Activated CD8-positive, alpha-beta memory T cell treated with anti-CD3 and anti-CD28 coated beads for 24 hours (primary cell): ENCODE data around the gene YWHAE.
"Not testable (repeated sequence)": the region's sequence is repeated elsewhere in the genome, so short reads cannot be mapped to it uniquely, and the experiment has no call there.

ENCODE experiments used
- DNase-seq: peaks from one replicate; pipeline ENCODE4 v3.0.0-alpha.2; 2020

The YWHAE gene

DNA sequence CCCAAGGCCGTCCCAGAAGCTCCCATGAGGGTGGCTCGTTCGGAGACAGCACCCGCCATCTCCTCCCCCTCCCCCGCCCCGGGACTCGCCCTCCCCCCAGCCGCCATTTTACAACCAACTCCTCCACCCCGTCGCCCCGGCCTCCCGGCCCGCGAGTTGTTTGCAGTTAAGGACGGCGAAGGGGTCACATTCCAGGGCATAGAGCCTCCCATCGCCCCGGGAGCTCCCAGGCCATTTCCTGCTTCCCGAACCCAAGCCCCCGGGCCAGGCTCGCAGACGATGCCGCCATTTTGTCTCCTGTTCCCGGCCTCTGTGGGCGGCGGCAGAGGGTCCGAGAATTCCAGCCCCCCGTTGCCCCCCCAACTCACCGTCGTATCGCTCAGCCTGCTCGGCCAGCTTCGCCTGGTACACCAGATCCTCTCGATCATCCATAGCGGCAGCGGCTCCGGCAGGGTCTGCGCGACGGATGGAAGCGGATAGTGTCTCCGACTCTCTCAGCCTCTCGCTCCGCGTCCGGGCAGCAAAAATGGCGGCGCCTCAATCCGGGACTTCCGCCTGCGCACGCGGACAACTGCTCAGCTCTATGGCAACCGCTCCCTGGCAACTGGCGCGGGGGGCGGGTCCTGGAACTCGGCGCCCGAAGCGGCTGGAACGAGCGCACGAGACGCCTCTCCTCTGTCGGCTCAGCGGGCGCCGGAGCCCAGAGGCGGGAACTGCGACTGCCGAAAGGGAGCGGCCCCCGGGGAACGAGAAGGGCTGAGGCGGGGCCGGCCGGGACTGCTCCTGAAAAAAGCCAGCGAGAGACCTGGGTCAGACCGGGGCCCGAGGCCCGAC, at the start of gene YWHAE:
Gene YWHAE (minus strand): TSS at position 544 of the 834 bp plus-strand sequence. CDS start 112 bp downstream, at position 432.
- peak; percentile 98 for DNase-seq

DNA sequence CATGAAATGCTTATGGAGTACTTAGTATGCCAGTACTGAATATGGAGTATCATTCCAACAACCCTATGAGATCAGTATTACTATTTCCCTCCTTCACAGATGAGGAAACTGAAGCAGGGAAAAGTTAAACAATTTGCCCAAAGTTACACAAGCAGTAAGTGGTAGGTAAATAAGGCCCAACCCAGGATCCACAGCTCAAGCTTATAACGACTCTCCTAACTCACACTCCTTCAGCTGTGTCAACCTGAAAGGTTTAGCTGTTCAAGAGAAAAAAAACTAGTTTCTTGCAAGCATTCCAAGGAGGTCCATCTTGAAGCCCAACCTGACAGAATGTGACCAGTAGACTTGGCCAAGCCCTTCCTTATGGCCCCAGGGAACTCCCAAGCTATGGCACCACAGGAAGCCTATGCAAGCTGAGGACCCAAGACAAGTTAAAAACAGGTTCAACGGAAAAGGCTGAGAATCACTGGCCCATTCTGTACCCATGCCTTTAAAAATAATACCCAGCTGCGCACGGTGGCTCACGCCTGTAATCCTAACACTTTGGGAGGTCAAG, 49.5 kb upstream of the YWHAE start:
- DNase-seq, result no peak

DNA sequence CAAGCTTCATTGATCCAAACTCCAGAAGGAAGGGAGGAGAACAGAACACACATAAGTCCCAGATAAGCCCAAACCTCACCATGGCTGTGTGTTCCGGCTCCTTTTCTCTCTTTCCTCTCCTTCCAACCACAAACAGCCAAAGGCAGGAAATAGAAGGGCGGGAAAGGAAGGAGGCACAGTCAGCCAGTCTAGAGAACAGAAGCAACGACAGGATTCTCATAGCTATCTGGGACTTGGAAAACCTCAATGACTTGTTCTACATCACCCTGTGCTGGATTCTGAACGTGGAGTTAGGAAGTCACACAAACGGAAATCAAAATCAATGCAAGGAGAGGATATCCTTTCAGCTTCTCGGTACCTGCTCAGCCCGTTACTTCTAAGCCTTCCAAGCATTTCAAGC, 47.0 kb upstream of the YWHAE start:
- no peak for DNase-seq

DNA sequence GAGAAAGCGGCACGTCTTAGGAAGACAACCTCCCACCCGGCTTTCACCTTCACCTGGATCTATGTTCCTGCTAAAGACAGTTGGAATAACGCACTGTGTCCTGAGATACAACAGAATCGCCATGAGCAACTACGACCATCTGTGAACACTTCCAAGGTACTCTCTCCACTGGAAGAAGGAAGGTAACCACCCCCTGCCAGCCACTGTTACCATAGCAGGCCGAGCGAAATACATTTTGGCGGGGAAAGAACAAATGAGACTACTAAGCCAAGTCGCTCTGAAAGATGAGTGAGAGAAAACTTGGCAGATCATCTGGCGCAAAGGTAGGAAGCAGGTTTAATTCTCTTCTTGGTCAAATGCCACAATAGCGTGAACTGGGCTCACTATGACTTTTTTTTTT, 46.2 kb upstream of the YWHAE start:
- DNase-seq, result no peak

DNA sequence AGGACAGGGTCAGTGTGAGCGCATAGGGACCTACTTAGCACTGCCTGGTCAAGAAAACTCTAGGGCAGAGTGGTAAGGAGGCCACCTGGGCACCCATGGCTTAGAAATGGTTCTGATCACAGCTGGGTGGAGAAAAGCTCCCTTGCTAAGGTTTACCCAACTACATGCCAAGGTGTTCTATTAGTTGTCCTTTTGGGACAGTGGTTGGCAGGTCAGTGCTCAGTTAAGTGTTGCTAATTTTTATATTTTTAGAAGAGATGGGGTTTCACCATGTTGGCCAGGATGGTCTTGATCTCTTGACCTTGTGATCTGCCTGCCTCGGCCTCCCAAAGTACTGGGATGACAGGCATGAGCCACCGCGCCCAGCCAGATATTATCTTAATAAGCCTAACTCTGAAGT, 45.7 kb upstream of the YWHAE start:
- not testable (repeated sequence) for DNase-seq

DNA sequence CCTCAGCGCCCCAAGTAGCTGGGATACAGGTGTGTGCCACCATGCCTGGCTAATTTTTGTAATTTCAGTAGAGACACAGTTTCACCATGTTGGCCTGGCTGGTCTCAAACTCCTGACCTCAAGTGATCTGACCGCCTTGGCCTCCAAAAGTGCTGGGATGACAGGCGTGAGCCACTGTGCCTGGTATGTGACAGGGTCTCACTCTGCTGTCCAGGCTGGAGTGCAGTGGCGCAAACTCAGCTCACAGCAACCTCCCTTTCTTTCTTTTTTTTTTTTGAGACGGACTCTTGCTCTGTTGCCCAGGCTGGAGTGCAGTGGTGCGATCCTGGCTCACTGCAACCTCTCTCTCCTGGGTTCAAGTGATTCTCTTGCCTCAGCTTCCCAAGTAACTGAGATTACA, 42.7 kb upstream of the YWHAE start:
- not testable (repeated sequence) for DNase-seq

DNA sequence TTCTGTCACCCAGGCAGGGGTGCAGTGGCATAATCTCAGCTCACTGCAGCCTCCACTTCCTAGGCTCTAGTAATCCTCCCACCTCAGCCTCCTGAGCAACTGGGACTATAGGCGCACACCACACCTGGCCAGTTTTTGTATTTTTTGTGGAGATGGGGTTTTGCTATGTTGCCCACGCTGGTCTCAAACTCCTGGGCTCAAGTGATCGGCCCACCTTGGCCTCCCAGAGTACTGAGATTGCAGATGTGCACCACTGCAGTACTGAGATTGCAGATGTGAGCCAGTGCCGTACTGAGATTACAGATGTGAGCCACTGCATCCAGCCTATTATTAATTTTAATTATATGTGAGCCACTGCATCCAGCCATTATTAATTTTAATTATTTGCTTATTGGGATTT, 42.2 kb upstream of the YWHAE start:
- DNase-seq, result no peak

DNA sequence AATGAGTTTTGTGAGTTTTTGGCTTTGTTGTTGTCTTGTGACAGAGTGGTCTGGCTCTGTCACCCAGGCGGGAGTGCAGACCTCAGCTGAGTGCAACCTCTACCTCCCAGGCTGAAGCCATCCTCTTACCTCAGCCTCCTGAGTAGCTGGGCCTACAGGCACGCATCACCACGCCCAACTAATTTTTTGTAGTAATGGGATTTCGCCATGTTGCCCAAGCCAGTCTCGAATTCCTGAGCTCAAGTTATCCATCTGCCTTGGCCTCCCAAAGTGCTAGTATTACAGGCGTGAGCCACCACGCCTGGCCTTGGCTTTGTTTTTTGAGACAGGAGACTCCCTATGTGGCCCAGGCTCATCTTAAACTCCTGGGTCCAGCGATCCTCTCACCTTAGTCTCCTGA, 40.9 kb upstream of the YWHAE start:
- no peak for DNase-seq

DNA sequence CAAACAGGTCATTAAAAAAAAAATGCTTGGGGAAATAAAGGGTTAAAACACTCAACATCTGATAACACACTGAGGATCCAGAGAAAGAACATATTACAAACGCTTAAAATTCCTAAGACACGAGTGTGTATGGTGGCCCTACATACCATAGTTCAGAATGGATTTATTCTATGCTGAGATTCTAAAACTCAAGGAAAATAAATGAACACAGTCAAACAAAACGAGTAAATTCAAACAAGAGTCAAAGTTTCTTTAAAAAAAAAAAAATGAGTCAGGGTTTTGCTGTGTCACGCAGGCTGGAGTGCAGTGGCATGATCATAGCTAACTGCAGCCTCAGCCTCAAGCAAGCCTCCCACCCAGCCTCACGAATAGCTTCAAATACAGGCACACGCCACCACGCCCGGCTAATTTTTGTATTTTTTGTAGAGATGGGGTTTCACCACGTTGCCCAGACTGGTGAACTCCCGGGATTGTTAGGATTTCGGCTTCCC, 38.6 kb upstream of the YWHAE start:
- DNase-seq, result no peak

DNA sequence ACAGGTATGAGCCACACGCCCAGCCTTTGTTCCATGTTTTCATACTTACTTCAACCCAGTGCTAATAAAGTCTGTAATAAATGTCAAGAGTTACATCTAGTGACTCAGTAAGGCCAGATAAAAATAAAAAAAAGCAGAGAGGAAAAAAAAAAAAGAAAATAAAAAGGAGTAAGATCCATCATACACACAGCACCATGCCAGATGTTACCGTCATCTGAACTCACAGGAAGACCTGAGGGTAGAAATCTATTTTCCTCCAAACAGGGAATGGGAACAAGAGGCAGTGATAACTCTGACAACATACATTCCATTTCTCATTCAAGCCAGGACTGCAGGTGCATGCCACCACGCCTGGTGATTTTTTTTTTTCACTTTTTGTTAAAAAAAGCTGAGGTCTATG, 35.3 kb upstream of the YWHAE start:
- no peak for DNase-seq

DNA sequence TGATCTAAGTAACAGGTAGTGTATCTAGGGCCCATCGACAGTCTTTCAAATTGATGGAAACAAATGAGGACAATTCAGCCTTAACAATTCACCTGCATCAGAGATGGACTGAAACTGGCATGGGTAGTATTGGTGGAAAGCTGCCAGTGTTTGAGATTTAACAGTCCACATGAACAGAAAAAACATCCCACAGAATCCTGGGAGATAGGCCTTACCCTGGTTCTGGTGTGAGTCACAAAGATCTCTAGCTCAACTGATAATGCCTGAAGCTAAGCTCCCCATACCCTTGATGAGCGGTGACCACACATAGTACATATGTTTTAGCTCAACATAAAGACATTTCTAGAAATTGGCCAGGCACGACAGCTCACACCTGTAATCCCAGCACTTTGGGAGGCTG, 34.1 kb upstream of the YWHAE start:
- DNase-seq, result no peak

DNA sequence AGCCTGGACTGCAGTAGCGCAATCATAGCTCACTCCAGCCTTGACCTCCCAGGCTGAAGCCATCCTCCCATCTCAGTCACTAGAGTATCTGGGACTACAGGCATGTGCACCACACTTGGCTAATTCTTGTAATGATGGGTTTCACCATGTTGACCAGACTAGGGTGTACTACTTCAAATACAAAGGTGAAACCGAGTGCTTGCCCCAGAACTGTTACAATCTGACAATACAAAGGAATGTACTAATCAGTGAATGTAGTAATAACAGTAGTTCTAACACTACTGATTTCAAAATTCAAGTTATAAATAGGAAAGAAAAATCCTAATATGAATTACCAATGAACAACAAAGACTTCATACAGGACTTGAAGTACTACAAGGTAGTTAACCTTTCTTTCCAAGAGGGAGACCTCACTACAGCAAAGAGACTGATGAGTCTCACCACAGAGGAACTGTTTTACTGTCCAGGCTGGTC, 31.6 kb upstream of the YWHAE start:
- no peak for DNase-seq

DNA sequence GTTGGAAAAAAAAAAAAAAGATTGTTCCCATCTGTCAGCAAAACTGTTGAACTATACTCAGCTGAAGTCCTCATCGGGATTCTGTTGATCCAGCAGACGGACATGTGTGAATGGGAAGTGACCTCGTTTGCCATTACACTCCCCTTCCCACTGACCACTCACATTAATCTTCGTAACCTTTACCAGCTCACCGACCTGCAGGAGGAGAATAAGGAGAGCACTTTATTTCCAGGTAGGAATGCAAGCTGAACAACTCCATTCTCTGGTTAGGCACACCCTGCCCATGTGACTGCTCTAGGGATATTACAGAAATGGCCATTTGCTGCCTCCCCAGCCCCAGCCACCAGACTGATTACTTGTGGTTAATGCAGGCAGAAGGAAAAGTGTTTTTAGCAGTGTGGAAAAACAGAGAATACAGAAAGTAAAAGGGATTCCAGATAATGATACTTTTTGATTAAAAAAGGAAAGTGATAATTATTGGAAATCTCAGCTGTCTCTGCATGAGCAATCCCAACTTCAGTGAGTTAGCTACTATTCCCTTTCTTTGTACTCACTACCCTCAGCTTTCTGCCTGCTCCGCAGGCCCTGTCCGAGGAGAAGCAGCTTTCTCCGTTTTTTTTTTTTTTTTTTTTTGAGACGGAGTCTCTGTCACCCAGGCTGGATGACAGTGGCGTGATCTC, 23.6 kb upstream of the YWHAE start:
- no peak for DNase-seq

DNA sequence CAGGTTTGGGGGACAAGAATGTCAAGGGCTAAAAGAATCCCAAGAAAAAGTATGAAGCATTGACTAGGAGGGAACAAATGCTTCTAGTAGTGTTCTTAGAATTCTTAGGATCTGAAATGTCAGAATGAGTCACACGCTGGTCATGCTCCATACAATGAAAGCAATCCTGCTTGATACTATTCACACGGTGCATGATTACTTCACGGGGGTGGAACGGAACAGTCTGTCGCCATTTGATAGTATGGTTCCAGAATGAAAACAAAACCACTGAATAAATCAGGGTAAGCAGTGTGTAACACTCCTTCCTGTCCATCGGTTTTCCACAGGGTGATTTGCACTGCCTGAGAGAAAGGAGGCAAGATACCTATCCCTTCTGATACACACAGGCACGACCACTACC, 22.9 kb upstream of the YWHAE start:
- no peak for DNase-seq

DNA sequence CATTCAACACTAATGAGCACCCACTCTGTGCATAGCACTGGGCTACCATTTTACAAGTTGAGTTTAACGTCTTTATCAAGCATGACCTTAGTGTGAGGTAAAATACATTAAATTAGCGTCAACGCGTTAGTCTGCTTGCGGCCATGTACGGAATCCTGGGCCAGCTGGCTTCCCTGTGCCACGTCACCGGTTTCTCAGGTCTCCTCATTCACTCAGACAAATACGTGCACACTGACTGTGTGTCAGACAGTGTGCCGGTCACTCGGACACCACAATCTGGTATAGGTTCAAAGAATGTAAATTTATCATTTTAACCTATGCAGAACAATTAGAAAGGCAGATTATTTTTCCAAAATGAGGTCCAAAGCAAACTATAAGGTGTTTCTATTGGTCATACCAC, 21.4 kb upstream of the YWHAE start:
- DNase-seq, result no peak

DNA sequence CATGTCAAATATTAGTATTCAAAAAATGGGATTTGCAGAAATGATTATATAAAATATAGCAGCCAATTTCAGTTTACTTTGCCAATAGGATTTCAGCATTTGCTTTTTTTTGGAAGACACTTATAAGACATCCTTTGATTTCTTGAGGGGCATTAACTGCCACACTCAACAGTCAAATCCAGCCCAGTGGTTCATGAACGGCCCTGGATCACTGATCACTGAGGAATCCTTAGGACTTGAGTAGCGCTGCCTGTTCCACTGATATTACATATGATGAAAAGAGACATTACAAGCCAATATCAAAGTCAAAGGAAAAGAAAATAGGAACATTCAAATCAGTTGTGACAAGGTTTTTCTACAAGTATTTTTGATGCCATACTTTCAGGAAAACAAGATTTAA, 21.0 kb upstream of the YWHAE start:
- DNase-seq, result no peak

DNA sequence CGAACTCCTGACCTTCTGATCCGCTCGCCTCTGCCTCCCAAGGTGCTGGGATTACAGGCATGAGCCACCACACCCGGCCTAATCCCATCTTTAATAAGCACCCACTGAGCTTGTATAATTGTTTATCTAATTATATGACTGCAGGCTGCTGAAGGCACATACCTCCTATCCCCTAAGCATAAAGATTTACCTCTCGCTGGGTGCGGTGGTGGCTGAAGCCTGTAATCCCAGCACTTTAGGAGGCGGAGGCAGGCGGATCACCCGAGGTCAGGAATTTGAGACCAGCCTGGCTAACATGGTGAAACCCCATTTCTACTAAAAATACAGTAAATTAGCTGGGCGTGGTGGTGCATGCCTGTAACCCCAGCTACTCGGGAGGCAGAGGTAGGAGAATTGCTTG, 20.1 kb upstream of the YWHAE start:
- DNase-seq, result no peak

DNA sequence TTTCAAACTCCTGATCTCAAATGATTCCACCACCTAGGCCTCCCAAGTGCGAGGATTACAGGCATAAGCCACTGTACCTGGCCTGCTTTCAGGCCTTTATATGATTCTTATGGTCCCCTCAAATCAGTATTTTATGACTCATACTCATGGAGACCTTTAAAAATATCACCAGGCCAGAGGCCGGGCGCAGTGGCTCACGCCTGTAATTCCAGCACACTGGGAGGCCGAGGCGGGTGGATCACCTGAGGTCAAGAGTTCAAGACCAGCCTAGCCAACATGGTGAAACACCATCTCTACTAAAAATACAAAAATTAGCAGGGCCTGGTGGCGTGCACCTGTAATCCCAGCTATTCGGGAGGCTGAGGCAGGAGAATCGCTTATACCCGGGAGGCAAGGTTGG, 18.5 kb upstream of the YWHAE start:
- not testable (repeated sequence) for DNase-seq

DNA sequence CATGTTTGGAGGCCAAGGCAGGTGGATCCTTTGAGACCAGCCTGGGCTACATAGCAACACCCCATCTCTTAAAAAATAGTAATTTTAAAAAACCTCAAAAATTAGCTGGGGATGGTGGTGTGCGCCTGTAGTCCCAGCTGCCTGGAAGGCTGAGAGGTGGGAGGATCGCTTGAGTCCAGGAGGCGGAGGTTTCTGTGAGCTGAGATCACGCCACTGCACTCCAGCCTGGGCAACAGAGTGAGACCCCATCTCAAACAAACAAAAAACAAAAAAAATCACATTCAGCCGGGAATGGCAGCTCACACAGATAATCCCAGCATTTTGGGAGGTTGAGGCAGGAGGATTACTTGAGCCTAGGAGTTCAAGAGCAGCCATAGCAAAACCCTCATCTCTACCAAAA, 16.4 kb upstream of the YWHAE start:
- no peak for DNase-seq

DNA sequence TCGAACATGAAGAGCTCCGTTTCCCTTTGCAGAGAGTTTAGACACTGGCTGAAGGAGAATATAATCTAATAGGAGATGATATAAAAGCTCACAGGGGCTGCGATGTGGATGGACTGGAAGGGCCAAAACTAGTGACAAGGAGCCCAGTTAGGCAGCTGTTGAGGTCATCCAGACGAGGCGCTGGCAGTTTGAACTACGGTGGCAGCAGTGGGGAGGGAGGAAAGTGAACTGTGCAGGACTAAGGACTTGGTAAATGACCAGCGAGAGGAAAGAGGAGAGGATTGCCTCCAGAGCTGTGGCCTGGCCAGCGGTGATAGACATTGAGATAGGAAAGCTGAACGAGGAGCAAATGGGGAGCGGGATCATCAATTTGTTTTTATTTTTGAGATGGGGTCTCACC, 14.6 kb upstream of the YWHAE start:
- no peak for DNase-seq

DNA sequence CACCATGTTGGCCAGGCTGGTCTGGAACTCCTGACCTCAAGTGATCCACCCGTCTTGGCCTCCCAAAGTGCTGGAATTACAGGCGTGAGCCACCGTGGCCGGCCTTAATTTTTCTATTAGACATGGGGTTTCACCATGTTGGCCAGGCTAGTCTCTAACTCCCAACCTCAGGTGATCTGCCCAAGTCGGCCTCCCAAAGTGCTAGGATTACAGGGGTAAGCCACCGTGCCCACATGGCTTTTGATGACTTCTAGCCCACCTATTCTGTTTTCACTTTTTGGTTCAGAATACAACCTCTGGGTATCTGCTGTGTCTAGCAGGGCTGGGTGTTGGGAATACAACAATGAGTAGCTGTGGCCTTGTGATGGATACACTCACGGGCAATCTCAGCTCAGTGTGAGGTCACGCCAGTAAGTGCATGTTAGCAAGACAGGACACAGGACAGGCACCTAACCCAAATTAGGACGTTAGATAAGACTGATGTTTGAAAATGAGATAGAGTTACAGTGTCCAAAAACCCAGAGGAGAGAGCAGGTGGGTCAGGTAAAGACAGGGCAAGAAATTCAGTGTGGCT, 14.1 kb upstream of the YWHAE start:
- DNase-seq, result no peak

DNA sequence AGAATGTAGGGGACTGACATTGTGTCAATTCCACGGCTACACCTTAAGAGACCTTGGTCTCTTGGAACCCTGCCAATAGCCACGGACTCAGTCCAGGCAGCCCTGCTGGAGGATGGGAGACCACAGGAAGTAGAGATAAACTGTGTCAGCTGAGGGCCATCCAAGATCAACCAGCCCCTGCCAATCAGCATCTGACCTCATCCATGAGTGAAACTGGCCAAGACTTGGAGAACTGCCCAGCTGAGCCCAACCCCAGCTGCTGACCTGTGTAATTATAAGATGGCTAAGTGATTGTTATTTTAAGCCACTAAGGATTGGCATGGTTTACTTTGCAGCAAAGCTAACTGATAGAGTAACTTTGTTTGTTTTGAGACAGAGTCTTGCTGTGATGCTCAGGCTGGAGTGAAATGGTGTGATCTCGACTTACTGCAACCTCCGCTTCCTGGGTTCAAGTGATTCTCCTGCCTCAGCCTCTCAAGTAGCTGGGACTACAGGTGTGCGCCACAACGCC, 13.3 kb upstream of the YWHAE start:
- no peak for DNase-seq
